GM20431 (cell line): ENCODE measurements around the gene RIMBP2.

Source experiments
- in situ Hi-C: fragments of 300-500 bp; cut with MseI, MboI; formaldehyde crosslinking; loops from one replicate; pipeline ENCODE4 v1.15.0; 2020; ENCODE audit warnings: low sequenced_read_pairs; ENCODE audit not compliant: unreplicated experiment

Gene RIMBP2

DNA sequence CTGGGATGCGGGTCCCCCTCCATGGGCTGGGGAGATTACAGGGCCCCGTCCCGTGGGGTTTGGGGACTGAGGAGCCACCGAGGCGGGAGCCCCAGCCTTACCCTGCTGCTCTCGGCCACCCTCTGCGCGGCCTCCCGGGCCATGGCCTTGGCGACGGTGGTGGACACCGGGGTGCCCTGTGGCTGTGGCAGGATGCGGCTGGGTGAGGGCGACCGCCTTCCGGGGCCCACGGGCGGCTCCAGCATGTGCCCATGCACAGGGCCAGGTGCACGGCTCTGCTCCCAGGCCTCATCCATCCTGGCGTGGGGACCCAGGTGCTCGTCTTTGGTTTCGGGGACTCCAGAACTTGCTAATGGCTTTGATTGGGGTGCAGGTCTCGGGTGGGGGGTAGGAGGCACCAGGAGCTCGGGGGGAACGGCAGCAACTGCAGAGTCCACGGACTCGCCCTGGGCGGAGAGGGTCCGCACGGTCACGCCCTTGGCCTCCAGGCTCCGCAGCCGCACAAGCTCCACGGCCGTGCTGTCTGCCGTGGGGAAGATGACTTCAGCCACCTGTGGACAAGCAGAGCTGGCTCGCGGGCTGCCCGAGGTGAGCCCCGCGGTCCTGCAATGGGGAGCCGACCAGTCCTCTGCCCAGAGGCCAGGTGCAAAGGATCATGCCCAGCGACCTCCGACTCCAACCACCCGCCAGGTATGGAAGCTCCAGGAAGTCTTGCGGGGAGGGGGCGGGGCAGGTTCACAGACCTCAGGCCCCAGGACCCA lies 279.2 kb downstream of the RIMBP2 start:
- in situ Hi-C loops, result no loop called here

DNA sequence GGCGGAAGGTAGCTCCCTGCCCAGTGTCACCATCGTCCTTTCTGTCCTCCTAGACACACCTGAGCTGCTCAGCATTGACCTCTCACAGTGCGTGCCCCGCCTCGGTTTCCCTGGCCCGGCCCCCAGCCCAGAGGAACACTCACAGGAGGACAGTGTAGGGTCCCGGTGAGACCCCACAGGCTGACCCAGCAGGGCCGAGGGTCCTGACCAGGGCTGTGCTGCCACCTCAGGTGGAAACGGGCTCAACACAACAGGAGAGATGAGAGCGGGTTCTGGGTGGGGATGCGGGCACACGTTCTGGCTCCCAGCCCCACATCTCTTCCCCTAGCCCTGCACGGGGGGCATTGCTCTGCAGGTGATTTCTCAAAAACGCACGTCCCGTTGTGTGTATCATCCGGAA lies 280.3 kb downstream of the RIMBP2 start:
- in situ Hi-C loops, result no loop called here

DNA sequence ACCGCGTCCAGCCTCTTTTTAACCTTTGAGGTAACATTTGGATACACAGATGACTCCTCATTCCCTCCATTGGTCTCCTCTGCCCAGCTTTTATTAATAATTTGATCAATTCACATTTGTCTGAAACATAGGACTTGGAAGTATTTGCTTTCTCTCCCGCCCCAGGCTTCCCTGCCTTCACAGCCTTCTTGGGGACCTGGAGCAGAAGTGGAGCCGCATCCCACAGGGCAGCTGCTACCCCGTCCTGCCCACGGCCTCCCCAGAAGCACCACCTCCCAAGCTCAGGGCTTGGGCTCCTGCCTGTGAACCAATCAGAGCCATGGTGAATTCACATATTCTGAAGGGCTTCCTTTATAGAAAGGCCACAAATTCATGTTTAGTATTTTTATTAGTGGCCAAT lies 280.8 kb downstream of the RIMBP2 start:
- in situ Hi-C loops, result no loop called here

DNA sequence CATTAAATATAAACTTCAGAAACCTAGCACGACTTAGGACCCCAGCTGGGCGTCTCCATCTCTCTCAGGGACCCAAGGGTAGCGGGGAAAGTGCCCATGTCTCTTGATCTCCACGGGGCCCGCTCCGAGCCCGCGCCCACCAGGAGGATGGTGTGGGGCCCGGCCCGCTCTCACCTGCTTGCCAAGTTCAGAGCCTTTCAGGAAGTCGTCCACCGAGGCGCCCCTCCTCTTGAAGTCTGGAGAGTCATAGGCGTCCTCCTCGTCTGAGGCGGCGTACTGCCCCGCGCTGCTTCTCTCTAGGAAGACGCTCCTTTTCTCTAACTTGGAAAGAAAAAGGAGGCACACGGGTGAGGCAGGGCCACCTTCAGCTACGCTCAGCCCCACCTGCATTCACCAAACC lies 281.5 kb downstream of the RIMBP2 start:
- in situ Hi-C loops, result no loop called here

DNA sequence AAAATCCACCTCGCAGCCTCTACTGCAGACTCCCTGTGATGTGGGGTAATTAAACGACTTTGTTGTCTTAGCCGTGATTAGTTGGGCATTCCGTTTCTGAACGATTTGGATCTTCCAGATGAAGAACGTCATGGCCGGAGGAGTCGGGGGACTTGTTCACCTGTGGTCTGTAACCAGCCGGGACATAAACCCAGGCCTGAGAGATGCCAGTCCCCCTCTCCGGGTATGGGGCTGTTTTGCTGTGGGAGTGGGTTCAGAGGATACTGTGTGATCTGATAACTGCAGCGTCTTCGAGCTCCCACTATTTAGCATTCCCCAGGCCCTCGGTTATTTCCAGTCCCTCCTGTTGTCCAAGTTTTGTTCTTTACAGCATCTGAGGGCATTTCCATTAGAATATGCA lies 282.3 kb downstream of the RIMBP2 start:
- in situ Hi-C loops, result no loop called here

DNA sequence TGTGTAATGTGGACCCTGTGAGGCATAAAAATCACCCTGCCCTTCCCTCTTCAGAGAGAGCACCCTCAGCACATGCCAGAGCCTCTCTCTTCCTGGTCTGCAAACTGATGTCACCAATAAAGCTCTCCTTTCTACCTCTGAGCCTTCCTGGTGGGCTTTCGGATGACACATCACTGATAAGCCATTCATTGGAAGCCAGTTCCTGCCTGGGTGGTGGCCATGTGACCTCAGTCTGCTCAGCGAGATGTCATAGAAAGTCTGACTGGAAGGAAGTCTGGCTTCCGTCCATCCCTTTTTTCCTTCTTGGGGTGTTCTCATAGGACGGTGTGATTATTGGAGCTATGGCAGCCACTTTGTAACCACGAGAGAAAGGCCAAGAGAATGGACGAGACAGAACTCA lies 282.7 kb downstream of the RIMBP2 start:
- in situ Hi-C loops, result no loop called here

DNA sequence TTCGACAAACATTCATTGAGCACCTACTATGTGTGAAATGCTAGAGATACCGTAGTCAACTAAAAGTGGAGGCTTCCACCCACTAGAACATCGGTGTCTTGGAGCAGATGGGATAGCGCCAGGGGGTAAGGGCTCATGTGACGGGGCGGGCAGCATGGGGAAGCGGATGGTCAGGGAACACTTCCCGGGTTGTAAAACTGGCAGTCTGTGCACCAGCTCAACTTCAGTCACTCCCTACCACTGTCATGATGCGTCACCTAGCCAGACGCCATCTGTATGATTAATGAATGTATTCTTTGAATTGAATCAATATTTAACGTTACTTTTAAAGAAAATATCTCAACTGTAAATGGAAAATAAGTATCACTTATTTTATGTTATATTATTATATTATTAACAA lies 284.9 kb downstream of the RIMBP2 start:
- in situ Hi-C loops, result no loop called here

DNA sequence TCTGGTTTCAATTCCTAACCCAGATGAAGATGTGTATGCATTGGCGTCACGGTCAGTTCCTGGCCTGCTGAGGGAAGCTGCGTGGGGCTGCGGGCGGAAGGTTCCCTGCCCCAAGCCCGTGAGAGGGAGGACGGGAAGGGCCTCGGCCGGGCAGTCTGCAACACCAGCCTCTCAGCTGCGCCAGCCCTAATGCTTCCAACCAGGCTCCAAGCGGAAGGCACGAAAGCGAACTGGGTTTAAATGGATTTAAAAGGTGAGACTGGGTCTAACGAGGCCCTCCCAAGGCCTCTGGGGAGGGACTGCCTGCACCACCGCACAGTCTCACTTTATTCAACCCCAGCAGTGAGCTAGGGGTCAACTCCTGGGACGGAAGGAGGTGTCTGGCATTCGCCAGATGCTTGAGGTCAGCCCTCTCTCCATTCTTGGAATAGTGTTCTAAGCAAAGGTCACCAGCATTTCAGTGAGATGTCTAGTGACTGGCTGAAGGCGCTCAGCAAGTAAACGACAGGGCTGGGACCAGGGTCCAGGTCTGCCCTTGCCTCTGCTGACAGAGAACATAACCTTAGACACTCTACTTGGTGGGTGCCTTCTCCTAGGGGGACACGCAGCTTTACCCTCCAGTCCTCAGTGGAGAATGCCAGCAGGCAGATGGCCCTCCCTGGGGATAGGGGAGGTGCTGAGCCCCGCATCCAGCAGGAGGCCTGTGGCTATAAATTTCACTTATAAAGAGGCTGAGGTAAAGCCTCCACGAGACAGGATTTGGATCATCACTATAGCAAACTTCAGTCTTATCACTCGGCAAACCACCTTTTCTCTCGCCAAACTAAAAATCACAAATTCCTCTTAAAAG lies 286.2 kb downstream of the RIMBP2 start:
- in situ Hi-C loops, result no loop called here

DNA sequence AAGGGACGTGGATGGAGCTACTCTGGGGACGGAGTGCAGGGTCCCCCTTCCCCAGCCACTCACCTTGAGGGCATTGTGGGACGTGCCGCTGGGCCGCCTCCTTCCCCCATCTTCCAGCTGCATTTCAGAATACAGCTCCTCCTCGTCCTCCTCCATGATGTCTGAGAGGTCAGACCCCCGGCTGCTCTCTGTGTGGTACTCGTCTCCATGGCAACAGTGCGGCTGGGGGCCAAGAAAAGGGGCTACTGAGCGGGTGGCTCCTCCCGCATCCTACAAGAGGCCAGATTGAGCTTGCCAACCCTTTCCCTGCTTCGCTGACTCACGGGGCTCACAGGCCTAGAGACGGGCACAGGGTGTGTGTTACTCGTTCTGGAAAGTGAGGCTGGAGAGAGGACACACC lies 288.0 kb downstream of the RIMBP2 start:
- in situ Hi-C loops, result no loop called here

DNA sequence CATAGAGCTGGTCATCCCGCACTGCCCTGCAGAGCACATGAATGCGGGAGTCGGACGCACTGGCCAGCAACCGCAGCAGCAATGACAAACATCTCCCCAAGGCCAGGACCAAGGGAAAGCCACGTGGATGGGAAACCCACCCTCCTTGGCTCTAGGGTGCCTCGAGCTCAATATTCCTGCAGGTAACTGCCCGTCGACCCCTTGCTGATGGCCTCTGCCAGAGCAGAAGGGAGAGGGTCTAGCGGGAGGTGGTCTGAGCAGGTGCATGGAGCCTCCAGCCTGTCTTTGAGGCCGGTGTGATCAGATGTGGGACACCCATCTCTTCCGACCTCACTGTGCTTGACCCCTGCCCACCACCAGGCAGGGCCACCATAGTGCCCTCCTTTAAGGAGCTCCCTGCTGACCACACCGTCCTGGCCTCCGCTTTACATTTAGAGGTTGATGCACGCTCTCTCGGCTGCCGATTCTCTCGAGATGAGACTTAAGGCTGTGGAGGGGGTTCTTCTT lies 288.7 kb downstream of the RIMBP2 start:
- in situ Hi-C loops, result no loop called here

DNA sequence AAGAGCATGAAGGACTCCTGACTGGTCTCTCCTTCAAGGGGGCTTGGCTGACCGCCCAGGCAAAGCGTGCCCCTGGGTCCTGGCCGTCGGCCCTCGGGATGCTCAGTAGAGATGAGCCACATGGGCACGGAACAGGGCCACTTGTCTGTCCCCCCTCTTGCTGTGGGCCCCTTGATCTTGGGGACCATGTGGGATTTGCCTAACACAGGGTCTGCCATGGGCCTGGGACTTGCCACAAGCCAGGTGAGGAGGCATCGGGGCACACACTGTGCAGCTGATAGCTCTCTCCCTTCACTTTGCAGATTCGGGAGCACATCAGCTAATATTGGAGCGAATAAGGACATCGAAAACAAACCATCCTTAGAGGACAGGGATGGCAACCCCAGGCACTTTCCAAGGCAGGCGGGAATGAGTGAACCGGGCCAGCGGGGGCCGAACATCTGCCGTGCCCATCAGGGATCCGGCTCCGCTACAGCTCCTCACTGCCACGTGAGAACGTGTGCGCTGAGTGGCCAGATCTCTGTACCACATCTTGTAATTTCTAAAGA lies 290.3 kb downstream of the RIMBP2 start:
- in situ Hi-C loops, result no loop called here

DNA sequence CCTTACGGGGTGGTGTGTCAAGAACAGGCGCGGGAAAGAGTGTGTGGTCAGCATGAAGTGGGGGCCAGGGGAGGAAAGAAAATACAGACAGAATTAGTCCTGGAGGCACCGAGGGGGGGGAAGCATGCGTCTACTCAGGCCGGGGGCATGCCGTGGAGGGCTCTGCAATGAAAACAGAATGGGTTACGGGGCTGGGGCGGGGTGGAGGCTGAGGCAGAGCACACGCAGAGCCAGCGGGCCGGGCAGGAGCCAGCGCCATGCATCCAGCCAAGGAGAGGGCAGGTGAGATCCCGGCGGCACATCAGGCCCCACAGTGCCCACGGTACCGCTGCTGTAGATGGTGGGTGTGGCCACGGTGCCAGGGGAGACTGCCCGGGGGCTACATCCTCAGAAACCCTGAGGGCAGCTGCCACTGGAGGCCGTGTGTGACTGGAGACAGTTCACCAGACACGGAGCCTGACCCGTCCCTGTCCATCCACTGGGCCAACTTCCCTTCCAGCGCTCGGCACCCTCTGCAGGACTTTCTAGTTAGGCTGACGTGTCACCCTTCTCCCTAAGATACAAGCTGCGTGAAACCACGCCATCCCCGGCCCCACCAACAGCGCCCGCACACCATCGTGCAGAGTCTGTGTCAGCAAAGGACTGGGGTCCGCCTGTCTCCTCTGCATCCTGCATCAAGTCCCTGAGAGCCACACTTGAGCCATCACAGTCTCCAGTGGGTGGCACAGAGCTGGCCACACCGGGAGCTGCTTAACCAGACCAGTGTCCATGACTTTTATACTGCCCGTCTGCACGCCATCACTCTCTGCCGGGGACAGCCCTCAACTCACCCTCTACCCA lies 291.0 kb downstream of the RIMBP2 start:
- in situ Hi-C loops, result no loop called here

DNA sequence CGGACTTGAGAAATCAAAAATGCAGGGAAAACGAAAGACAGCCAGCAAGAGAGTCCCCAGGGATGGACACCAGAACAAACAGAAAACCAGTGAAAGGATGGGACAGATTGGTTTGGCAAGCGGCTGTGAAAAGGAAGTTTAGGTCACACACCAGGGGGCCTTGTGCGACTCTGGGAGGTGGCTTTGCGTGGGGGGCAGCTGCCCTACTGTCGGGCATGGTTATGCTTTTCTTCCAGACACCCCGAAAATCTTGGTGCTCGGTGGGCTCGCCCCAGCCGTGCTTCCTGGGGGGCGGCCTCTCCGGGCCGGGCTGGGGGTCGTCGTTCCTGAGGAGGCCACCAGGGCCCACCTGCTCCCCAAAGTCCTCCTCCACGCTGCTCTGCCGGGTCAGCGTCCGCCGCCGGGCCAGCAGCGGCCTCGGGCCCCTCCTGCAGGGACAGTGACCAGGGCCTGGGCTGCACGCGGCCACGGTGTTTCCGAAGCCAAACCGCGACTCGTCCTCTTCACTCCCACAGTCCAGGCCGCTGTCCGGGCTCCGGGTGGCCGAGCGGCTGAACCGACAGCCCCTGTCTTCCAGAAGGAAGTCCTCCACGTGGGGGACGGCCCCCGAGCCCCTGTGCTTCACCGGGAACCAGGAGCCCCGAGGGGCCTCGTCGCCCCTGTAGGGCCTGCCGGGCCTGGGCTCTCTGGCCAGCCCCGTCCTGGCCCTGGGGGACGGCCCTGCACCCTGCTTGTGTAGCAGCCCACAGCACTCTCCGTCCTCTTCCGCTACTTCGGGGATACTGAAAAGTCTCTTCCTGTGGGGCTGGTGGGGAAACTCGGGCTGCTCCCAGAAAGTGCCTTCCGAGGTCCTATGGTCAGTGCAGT lies 291.9 kb downstream of the RIMBP2 start:
- in situ Hi-C loops, result no loop called here

DNA sequence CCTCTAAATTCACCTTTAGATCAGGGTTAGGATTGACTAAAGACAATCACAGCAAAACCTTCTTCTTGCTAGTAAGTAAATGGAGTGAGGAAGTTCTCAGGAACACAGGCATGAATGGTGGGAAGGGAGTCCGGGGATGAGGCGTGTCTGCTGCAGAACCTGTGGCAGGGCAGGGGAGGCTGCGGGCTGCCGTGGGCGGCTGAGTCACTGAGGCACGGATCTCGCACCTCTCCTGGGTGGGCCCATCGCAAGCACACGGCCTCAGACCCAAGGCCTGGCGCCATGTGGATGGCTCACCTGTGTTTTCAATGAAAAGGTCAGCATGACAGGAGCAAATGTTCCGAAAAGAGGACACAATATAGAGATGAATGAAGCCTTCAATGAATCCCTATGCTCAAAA lies 293.0 kb downstream of the RIMBP2 start:
- in situ Hi-C loops, result no loop called here

DNA sequence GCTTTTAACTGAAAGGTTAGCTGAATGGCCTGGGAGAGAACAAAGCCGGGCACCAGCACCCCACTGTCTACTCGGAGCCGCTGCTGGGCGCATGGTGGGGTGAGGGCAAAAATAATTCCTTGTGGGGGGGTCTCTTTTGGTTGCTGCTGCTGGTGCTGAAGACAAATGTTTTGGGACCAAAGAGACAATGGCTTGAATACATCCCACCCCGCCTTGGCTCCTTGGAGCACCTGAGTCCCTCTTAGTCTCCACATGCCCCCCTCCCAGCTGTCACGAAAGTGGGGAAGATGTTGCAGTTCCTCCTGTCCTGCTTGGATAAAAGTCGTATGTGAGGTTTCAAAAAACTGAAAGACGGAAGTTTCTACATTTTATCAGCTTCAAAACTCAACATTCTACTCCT lies 293.4 kb downstream of the RIMBP2 start:
- in situ Hi-C loops, result no loop called here

DNA sequence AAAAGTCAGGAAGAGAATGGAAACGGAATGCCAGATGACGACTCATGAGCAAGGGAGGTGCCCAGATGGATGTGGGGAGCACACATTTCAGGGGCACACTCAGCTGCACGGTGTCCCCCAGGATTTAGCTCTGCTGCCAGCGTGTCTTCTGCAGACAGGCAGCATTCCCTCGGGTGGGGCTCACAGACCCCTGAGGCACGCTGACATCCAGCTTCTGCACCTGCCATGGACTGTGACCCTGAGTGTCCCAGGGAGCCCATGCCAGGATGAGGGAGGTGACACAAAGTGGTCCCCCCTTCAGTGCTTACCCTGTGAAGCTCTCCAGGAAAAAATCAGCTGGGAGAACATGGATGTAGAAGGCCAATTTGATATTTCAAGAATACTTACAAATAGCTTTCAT lies 294.2 kb downstream of the RIMBP2 start:
- in situ Hi-C loops, result no loop called here

DNA sequence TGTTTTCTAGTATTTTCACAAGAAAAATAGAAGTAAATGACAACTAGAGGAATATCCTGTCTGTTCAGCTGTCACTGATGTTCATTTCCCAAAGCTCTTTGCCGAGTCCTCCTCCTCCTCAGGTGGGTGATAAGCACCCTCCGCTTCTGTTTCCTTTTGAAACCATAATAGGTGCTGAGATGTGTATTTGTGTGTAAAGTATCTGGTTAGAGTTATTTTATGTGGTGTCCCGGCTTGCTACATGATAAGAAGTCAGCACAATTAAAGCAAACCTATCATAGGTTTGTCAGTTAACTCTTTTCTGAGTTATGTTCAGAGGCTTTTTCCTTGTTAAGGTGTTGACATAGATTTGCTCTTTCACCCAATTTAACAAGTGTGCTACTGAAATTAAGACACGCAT lies 296.0 kb downstream of the RIMBP2 start:
- in situ Hi-C loops, result no loop called here

DNA sequence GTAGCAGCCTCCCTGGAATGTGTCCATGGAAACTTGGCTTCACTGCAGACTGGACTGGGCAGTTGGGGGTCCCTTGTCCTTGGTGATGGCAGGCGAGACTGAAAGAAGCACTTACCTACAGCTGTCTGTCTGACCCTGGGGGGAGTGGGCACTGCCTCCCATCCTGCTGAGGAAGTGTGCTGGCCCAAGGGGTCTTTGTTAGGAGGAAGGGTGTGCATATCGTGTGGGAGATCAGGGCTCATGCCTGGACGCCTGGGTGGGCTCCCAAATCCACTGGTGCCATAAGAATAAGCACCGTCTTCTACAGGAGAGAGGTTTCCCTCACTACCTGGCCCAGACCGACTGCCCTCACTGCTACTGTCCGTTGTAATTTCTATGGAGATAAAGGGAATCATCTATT lies 297.0 kb downstream of the RIMBP2 start:
- in situ Hi-C loops, result no loop called here

DNA sequence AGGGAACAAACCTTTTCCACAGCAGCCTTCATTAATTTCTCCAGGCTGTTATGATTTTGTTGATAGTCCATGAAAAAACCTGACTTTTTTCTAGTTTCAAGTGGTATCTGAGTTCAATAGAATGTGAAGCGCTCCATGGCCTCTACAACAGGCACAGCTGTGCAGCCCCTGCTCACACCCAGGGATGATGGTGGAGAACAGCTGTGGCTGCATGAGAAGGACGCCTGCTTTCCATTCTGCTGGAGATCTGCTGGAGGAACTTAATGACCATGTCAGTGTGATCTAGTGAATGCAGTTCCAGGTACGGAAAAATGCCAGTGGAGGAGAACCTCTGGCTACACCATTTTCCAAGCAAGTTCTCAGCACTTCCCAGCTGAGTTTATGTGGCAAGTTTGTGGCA lies 297.8 kb downstream of the RIMBP2 start:
- in situ Hi-C loops, result no loop called here
